HS-27A (cell line): Measurements from ENCODE around the gene CLINT1.
A peak's percentile ranks its signal among the peaks of the same experiment; 100 is the strongest.
"Not testable (repeated sequence)": the region's sequence is repeated elsewhere in the genome, so short reads cannot be mapped to it uniquely, and the experiment has no call there.

ENCODE experiments used
- DNase-seq: peaks from one replicate; pipeline ENCODE4 v3.0.0-alpha.2; 2012; ENCODE audit warnings: low read depth, missing footprints

CLINT1 gene

DNA sequence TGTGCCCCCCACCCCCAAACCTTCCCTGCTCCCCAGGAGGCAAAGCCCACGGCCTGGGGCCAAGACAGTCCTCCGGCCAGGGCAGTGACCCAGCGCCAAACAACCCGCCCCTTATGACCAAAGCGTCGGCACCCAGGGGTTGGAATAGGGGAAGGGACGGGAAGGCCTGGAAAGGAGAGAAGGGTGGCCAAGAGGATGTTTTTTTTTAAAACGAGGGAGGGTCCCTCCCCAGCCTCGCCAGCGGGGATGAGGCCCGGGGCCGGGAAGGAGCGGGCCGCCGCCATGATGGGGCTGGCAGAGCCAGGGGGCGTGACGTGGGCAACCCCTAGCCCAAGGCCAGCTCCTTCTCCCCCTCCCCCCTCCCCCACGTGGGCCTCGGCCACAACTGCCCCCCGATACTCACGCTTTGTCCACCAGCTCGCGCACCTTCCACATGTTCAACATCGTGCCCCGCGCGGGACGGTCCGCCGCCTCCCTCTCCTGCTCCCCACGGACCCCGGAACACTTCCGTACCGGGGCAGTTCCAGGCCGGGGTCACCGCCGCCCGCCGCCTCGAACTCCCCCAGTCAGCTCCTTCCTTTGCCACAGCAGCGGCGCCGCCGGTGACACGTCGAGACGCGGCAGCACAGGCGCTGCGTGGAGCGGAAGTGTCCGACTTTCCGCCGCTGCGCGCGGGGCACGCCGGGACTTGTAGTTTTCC, at the start of gene CLINT1:
CLINT1 (minus strand) TSS at position 619 of the 700 bp plus-strand sequence; CDS start at position 444, 175 bp downstream.
- DNase-seq, result peak; percentile 51

DNA sequence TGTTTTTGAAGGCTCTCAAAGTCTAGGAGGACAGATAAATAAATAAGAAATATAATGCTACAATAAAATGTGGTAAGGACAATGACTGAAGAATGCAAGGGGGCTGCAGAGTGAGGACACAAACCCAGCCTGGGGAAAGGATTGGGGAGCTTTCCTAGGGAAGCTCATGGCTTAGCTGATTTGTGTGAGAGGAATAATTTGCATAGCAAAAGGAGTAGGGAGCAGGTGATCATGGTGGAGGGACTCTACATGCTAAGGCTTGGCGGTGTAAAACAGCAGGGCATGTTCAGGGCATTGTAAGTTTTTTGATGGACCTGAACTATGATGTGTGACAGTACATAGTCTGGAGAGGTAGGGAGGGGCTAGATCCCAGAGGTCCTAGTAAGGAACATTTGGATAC, 49.5 kb upstream of the CLINT1 start:
- no peak for DNase-seq

DNA sequence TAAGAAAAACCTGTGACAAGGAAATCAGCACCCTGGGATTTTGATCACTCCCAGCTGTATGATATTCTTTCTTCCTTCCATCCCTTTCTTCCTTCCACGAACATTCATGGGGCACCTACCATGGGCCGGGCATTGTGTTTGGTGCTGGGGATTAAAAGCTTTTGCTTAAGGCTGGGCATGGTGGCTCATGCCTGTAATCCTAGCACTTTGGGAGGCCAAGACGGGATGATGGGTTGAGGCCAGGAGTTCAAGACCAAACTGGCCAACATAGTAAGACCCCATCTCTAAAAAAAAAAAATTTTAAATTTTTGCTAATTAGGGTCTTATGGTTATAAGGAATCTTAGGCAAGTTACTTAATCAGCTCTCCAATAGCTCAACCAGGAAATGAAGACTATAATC, 48.5 kb upstream of the CLINT1 start:
- no peak for DNase-seq

DNA sequence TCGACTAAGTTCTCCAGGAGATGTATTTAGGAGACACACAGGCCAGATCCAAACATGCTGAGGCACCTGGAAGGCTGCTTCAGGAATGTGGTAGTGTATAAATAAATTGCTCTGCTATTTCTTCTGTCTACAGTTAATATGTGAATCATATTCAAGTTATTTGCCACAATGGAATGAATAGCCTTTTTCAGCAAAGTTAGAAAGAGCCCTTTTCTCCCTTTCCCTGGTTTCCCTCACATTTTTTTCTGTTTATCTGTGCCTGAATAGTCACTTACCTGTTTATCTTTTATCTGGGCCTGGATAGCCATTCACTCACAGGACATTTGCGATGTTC, 44.1 kb upstream of the CLINT1 start:
- no peak for DNase-seq

DNA sequence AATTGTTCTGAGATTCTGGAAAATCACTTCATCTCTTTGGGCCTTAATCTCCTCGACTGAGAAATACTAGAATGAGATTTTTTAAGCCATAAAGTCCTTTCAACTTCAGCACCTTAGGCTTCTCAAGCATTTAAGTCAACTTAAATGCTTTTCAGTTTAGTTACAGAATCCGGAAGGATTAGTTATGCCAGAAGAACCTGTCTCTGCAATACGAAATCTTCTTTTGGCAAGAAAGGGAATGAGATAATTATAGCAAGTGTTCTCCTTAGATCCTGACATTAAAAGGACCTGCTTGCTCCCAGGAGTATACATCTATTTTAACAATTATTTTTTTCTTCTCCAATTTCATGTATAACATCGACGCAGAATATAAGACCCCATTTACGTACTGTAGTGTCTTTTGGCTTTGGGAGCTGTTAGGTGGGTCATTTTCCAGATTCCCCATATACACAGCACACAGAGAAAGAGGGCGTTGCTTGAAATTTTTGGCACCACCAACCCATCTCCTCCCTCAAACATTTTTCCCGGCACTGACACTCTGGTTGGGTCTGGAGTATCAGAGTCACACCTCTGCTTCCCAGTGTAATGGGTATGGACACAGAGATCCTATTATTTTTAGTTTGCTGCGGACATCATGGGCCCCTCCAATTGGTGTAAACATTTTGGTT, 43.6 kb upstream of the CLINT1 start:
- DNase-seq, result no peak

DNA sequence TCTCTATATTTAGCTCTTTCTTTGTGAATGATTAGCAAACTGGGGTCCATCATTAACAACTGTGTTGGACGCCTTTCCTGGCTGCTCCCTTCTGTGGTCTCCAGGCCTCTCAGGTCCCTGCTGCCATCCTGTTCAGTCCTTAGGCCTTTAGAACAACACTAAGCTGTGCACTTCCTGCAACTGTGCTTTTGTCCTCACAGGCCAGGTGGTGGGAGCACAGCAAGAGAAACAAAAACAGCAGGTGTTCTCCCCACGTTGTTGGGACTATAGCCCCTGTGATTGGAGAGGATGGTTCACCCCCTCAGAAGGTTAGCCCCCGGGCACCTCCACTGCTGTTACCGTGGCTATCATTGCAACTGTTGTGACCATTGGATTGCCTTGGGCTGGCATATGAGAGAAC, 41.7 kb upstream of the CLINT1 start:
- no peak for DNase-seq

DNA sequence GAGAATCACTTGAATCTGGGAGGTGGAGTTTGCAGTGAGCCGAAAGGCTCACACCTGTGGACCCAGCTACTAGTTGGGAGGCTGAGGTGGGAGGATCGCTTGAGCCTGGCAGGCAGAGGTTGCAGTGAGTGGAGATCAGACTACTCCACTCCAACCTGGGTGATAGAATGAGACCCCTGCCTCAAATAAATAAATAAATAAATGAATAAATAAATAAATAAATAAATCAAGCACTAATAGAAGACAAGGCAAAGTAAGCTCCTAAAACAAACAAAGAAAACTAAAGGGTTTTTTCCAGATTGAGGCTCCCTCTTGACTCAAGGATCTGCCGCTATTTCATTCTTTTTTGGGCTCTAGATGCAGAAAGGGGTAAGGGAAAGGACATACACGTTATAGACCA, 34.7 kb upstream of the CLINT1 start:
- DNase-seq, result no peak

DNA sequence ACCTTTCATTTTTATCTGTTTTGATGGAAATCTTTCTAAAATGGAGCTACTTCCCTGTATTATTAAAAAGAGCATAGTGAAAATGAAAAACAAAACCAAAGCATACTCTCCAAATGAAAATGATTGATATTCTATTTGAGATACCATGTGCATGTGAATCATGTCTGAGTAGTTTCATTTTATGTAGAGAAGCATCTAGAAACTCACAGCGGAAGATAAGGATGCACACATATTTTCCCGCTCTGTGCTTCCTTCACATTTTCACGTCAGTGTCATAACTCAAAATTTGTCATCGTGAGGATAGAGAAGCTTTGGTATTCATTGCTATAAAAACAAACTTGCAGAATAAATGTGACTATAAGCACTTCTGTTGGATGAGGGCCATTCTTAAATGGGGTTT, 34.0 kb upstream of the CLINT1 start:
- DNase-seq, result no peak

DNA sequence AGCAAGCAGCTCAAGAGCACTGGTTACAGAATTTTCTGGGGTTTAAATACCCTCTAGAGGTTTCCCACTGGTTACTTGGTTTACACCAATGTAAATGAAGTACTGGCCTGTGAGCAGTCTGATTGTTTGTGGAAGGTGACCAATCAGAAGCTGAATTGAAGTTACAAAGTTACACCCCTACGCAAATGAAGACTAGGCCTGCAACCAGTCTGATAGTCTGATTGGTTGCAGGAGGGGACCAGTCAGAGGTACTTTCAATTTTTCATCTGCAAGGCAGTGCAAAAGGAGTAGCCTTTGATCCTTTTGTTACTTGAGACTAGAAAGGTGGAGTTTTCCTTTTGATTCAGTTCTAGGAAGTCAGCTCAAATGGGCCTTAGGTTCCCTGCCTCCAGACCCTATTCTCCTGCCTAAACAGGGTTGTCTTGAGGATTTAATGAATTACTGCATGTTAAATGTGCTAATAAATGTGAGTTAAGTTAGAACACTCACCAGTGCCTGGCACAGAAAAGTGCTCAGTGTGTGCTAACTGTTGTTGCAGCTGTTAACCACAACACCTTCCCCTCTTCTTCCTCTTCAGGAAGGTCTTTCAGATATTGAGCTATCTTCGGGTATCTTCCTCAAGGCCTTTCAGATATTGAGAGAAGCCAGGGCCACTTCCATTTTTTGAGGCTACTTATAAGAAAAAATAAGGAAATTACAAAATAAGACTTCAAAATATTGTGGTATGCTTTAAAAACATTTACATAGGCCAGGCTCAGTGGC, 32.1 kb upstream of the CLINT1 start:
- no peak for DNase-seq

DNA sequence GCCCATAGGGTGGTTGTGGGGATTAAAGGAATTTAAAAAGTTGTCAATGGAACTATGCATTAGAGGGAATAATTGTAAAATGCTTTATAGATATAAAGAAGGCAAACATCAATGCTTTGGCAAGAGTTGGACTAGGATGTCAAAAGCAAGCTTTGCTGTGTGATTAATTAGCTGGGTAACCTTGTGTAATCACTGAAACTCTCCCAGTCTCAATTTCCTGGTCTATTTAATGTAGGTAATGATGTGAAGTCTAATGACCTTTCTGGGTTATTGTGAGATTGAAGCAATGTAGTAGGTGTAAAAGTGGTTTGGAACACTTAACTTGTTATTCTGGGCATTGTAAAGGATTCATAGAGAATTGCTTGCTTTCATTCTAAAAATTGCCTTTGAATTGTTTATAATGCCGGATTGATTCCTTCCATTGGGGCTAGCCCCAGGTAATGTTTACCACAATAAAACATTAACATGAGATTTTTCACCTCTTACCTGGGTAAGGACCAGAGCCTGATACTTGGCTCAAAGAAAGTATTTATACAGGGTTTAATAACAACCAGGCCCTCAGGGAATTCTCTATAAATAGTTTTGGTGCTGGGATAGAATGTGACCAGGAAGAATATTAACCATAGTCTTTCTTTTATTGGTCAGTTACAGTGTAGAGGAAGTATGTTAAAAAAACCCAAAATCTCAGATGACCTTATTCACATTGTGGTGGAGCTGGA, 30.0 kb upstream of the CLINT1 start:
- no peak for DNase-seq

DNA sequence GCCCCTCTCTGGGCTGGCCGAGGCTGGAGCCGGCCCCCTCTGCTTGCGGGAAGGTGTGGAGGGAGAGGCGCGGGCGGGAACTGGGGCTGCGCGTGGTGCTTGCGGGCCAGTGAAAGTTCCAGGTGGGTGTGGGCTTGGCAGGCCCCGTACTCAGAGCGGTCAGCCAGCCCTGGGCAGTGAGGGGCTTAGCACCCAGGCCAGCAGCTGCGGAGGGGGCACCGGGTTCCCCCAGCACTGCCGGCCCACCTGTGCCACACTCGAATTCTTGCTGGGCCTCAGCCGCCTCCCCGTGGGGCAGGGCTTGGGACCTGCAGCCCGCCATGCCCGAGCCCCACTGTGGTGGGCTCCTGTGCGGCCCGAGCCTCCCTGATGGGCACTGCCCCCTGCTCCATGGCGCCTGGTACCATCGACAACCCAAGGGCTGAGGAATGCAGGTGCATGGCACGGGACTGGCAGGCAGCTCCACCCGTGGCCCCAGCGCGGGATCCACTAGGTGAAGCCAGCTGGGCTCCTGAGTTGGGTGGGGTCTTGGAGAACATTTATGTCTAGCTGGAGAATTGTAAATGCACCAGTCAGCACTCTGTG, 27.9 kb upstream of the CLINT1 start:
- DNase-seq, result no peak

DNA sequence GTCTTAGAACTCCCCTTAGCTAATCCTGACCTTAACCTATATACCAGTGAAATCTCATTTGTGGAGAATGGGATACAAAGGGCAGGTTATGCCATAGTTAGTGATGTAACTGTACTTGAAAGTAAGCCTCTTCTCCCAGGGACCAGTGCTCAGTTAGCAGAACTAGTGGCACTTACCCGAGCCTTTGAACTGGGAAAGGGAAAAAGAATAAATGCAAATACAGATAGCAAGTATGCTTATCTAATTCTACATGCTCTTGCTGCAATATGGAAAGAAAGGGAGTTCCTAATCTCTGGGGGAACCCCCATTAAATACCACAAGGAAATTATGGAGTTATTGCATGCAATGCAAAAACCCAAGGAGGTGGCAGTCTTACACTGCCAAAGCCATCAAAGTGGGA, 26.1 kb upstream of the CLINT1 start:
- not testable (repeated sequence) for DNase-seq

DNA sequence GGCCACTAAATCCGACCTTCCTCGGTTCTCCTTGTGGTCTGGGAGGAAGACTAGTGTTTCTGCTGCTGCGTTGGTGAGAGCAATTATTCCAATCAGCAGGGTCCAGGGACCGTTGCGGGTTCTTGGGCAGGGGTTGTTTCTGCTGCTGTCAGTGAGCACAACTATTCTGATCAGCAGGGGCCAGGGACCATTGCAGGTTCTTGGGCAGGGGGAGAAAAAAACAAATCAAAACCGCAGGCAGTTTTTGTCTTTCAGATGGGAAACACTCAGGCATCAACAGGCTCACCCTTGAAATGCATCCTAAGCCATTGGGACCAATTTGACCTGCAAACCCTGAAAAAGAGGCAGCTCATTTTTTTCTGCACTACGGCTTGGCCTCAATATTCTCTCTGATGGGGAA, 22.6 kb upstream of the CLINT1 start:
- DNase-seq, result not testable (repeated sequence)

DNA sequence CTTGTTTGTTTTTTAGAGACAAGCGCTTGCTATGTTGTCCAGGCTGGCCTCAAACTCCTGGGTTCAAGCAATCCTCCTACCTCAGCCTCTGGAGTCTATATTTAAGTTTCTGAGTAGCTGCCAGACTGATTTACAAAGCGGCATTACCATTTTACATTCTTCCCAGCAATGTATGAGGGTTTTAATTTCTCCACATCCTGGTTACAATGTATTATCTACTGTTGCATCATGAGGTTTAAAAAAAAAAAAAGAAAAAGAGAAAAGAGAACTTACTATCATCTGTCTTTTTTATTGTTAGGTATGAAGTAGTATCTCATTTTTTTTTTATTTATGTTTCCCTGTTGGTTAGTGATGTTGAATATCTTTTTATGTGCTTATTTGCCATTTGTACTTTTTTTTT, 18.9 kb upstream of the CLINT1 start:
- no peak for DNase-seq

DNA sequence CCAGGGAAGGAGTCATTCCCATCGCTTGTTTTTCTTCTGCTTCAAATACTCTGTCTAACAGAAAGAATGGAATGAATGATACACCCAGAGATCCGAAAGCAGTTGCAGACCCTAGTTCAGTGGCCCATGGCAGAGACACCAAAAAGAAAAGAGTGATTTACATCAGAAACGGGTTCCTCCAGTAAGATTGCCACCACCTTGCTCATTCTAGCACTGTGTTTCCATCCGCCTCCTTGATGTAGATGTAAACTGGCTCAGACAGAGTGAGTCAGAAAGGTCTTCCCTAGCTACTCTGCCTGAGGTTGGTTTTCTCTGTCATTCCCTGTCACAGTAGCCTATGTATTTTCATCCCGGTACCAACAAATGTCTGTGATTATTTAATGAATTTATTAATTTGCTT, 15.9 kb upstream of the CLINT1 start:
- no peak for DNase-seq

DNA sequence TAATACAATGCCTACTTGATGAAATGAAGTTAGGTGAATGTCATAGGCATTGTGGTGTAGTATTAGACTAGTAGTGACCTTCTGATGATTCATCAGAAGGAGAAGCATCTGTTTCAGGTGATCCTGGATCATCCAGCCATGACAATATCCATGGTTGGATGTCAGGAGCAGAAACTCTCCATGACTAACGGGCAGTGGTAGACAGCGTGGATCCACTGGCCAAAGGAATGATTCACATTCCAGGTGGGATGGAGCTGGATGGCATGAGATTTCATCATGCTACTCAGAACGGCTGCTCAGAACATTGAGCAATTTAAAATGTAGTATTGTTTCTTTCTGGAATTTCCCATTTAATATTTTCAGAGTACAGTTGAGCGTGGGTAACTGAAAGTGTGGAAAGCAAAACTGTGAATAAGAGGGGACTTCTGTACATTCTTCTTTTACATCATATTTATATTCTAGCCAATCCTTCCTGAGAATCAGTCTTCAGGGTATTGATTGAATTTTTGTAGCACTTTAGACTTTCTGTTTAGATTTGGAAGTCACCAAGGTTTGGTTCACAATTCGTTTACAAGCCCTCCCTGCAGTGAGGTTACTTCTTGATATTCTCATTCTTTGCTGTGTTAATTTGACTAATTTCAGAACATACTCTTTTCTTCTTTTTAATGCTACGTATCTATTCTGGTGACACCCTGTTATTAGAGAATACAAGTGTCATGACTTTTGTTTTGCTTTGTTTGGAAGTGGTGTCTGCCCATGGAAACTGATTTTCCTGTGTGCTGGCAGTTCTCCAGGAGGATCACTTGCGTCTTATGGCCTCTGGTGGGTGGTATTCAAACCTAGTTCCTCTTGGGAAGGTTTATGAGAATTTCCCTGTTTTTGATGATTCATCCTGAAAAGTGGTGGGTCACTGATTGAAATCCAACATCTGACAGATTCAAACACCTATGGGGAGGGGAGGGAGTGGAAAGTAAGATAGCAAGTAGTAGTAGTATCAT, 12.2 kb upstream of the CLINT1 start:
- no peak for DNase-seq

DNA sequence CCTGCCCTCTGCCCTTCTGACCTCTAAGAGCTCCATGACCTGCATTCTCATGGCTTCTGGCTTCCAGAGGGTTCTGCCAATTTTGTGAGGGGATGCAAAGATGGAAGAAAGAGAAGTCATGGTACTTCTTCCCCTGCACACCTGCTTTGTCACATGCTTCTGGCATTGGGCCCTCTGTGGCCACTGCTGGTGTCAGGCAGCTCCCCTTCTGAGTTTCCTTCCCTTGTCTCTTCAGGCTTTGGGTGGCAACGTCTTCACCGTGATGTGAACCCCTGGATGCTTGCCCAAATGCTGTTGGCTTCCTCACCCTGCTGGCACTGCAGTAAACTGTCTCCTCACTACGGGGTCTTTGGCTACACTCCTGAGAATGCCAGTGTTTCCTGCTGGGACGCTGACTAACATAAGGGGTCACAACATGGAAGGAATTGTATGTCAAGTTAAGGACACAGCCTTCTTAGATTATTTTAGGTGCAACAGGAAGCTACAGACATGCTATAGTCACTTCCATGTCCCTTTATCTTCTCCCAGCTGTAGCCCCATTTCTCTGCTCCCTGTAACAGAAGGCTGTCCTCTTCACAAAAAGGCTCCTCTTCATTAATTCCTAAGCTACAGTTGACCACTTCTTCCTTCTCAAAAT, 8.9 kb upstream of the CLINT1 start:
- DNase-seq, result no peak

DNA sequence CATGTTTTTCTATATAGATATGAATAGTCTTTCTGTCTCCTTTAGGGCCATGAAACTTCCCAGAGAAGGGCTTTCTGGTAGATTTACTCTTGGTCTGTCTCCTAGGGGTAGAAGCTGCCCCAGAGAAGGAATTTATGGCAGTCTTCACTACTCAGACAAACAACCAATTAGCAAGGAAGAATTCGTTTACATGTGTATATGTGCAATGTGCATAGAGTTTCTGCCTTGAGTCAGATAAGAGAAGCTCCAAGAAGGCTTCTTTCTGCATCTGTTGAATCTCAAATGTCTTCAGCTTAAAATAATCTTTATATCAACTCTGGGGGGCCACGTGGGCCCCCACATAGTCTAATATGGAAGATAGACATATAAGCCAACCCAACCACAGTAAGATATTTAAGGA, 7.6 kb upstream of the CLINT1 start:
- DNase-seq, result no peak

DNA sequence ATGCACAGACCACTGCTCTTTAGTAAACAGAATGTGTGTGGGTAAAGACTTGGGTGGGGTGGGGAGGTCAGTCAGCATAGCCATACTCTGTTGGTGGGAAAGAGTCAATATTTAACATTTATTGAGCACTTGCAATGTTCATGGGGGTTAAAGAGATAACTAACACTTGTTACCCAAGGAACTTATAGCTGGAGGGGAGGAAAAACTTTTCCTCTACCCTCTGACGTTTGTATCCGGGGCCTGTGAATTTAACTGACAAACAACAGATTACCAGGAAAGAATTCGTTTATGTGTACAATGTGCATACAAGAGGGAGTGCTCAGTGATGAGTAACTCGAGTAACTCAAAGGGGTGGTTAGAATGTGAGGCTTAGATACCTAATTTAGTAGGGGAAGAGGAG, 6.8 kb upstream of the CLINT1 start:
- DNase-seq, result no peak

DNA sequence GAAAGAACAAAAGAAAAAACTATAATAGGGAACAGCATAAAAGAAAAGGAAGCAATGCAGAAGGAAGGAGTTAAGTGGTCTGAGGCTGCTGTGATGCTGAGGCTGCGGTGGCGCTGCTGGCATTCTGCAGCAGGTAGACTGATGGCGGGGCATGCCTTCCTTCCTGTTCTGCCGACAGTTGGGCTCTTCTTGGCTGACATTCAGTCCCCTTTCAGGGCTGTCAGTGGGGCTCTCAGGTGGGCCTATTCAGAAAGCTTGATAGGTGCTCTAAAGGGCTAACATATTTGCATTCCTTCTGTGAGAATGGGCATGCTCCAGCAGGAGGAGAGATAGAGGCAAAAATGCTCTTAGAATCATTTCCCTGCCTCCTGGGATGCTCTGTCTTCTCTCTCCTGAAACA, 5.1 kb upstream of the CLINT1 start:
- no peak for DNase-seq
